ENCODE data around the gene HEATR9.

DNA sequence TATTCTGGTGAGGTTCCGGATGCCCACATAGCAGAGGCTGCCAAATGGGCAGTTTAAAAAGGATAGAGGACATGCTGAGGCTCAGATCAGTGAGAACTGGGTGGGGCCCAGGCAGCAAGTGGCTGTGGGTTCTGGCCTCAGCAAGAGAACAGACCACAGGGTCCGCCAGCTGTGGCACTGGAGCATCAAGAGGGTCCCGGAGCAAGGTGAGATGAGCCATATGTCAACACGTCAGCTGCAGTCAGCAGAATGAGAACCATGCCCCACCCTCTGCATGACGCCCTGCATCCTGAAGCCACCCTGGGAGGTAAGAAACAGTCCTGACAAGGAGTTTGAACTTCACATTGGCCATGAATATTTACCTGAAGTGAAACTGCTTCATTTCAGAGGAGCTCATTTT, 31.6 kb upstream of the HEATR9 start:
- TF ChIP-seq, protein P1, sequence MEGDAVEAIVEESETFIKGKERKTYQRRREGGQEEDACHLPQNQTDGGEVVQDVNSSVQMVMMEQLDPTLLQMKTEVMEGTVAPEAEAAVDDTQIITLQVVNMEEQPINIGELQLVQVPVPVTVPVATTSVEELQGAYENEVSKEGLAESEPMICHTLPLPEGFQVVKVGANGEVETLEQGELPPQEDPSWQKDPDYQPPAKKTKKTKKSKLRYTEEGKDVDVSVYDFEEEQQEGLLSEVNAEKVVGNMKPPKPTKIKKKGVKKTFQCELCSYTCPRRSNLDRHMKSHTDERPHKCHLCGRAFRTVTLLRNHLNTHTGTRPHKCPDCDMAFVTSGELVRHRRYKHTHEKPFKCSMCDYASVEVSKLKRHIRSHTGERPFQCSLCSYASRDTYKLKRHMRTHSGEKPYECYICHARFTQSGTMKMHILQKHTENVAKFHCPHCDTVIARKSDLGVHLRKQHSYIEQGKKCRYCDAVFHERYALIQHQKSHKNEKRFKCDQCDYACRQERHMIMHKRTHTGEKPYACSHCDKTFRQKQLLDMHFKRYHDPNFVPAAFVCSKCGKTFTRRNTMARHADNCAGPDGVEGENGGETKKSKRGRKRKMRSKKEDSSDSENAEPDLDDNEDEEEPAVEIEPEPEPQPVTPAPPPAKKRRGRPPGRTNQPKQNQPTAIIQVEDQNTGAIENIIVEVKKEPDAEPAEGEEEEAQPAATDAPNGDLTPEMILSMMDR (IDR thresholded peaks at IDR 0.05), result no peak
- no peak for TF ChIP-seq CHD2 (IDR thresholded peaks at IDR 0.05; ENCODE audit: low read length, partially characterized antibody)
- TF ChIP-seq FOSL2 (IDR thresholded peaks at IDR 0.05; ENCODE audit: borderline replicate concordance, low read depth), result no peak
- no peak for TF ChIP-seq EZH2phosphoT487 (IDR thresholded peaks at IDR 0.05; ENCODE audit: borderline replicate concordance, low read depth)
- TF ChIP-seq GABPA (IDR thresholded peaks at IDR 0.05; ENCODE audit: low read depth), result no peak
- no peak for TF ChIP-seq SIN3A (IDR thresholded peaks at IDR 0.05; ENCODE audit: borderline replicate concordance, low read depth, low read length)
- TF ChIP-seq, protein P2, sequence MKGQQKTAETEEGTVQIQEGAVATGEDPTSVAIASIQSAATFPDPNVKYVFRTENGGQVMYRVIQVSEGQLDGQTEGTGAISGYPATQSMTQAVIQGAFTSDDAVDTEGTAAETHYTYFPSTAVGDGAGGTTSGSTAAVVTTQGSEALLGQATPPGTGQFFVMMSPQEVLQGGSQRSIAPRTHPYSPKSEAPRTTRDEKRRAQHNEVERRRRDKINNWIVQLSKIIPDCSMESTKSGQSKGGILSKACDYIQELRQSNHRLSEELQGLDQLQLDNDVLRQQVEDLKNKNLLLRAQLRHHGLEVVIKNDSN (IDR thresholded peaks at IDR 0.05; ENCODE audit: borderline replicate concordance, low read depth), result no peak
- no peak for TF ChIP-seq TCF12 (IDR thresholded peaks at IDR 0.05)
- TF ChIP-seq, protein P3, sequence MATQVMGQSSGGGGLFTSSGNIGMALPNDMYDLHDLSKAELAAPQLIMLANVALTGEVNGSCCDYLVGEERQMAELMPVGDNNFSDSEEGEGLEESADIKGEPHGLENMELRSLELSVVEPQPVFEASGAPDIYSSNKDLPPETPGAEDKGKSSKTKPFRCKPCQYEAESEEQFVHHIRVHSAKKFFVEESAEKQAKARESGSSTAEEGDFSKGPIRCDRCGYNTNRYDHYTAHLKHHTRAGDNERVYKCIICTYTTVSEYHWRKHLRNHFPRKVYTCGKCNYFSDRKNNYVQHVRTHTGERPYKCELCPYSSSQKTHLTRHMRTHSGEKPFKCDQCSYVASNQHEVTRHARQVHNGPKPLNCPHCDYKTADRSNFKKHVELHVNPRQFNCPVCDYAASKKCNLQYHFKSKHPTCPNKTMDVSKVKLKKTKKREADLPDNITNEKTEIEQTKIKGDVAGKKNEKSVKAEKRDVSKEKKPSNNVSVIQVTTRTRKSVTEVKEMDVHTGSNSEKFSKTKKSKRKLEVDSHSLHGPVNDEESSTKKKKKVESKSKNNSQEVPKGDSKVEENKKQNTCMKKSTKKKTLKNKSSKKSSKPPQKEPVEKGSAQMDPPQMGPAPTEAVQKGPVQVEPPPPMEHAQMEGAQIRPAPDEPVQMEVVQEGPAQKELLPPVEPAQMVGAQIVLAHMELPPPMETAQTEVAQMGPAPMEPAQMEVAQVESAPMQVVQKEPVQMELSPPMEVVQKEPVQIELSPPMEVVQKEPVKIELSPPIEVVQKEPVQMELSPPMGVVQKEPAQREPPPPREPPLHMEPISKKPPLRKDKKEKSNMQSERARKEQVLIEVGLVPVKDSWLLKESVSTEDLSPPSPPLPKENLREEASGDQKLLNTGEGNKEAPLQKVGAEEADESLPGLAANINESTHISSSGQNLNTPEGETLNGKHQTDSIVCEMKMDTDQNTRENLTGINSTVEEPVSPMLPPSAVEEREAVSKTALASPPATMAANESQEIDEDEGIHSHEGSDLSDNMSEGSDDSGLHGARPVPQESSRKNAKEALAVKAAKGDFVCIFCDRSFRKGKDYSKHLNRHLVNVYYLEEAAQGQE (IDR thresholded peaks at IDR 0.05; ENCODE audit: low read depth, low read length), result no peak
- no peak for TF ChIP-seq RCOR1 (IDR thresholded peaks at IDR 0.05; ENCODE audit: low read length)
- TF ChIP-seq EP300 (IDR thresholded peaks at IDR 0.05; ENCODE audit: borderline replicate concordance in 1 of 2, low read depth in 1 of 2, low read length in 1 of 2), result no peak
- no peak for TF ChIP-seq FOXM1 (IDR thresholded peaks at IDR 0.05; ENCODE audit: low read depth)
